NK-92 (cell line): Measurements from ENCODE around the gene LRRC51.

Source experiments
- DNase-seq: peaks from one replicate; lab custom pipeline; 2025; ENCODE audit not compliant: unreplicated experiment; lab: John Stamatoyannopoulos, UW

Gene LRRC51

GRCh38 chr11:72080326-72081183 lies at the start of gene LRRC51, which contains the start of gene NUMA1:
Gene LRRC51, plus strand, starts transcription at chr11:72080850. Its CDS starts 8,234 bp downstream, at chr11:72089084.
Gene NUMA1, minus strand, starts transcription at chr11:72080542. Its CDS starts 44,599 bp downstream, at chr11:72035943.
- DNase-seq: peak; percentile 95

GRCh38 chr11:72036687-72037086 lies 44.0 kb upstream of the LRRC51 start:
- no peak for DNase-seq

- no peak for DNase-seq
These were observed 42.9 kb upstream of the LRRC51 start for GRCh38 chr11:72037554-72038311.

- DNase-seq: no peak
These were observed 42.2 kb upstream of the LRRC51 start for GRCh38 chr11:72038491-72038890.

GRCh38 chr11:72039031-72039855 lies 41.4 kb upstream of the LRRC51 start:
- no peak for DNase-seq

GRCh38 chr11:72039856-72040401 lies 40.7 kb upstream of the LRRC51 start:
- no peak for DNase-seq

GRCh38 chr11:72040491-72041363 lies 39.9 kb upstream of the LRRC51 start:
- no peak for DNase-seq

GRCh38 chr11:72041364-72042063 lies 39.1 kb upstream of the LRRC51 start:
- DNase-seq: no peak

- no peak for DNase-seq
These were observed 38.4 kb upstream of the LRRC51 start for GRCh38 chr11:72042064-72042745.

- DNase-seq: no peak
These were observed 34.8 kb upstream of the LRRC51 start for GRCh38 chr11:72045849-72046248.

GRCh38 chr11:72048766-72049460 lies 31.7 kb upstream of the LRRC51 start:
- no peak for DNase-seq

- DNase-seq: no peak
These were observed 22.1 kb upstream of the LRRC51 start for GRCh38 chr11:72058416-72059034.

- DNase-seq: no peak
These were observed 18.8 kb upstream of the LRRC51 start for GRCh38 chr11:72061739-72062396.

- DNase-seq: no peak
These were observed 13.8 kb upstream of the LRRC51 start for GRCh38 chr11:72066855-72067254.

GRCh38 chr11:72067266-72067665 lies 13.4 kb upstream of the LRRC51 start:
- no peak for DNase-seq

- no peak for DNase-seq
These were observed 13.0 kb upstream of the LRRC51 start for GRCh38 chr11:72067676-72068075.

- no peak for DNase-seq
These were observed 11.4 kb upstream of the LRRC51 start for GRCh38 chr11:72069200-72069599.
